Tibial nerve (tissue), 4 donors: Measurements from ENCODE around the gene CHSY3. TPM values are rescaled to one million over a fixed set of nuclear protein-coding genes. Genes with fewer than 3 reads are reported as not detected.

ENCODE experiments used
- DNase-seq, 2 donors: peaks; one replicate each; pipeline ENCODE4 v3.0.0-alpha.2; 2019; ENCODE audit warnings: low spot score in 2 of 2
- H3K27ac ChIP-seq, 4 donors: fragments of 200-600 bp; sonication (generic) in 3 of 4; one replicate each; pipeline ENCODE4 v1.5.1; 2017 to 2019; ENCODE audit warnings: mild to moderate bottlenecking in 1 of 4
- H3K27me3 ChIP-seq, 2 donors: fragments of 200-600 bp; sonication (generic) in 1 of 2; one replicate each; pipeline versions ENCODE4 v1.5.1 to v1.6.0; 2017 to 2019
- H3K36me3 ChIP-seq, 3 donors: fragments of 200-600 bp; sonication (generic); one replicate each; pipeline ENCODE4 v1.5.1; 2018 to 2019
- H3K4me1 ChIP-seq, 4 donors: fragments of 200-600 bp; sonication (generic) in 3 of 4; one replicate each; pipeline ENCODE4 v1.5.1; 2017 to 2019
- H3K4me3 ChIP-seq, 4 donors: fragments of 200-600 bp; sonication (generic) in 3 of 4; one replicate each; pipeline ENCODE4 v1.5.1; 2017 to 2019; ENCODE audit warnings: mild to moderate bottlenecking in 1 of 4, moderate library complexity in 1 of 4
- H3K9me3 ChIP-seq, 4 donors: fragments of 200-600 bp; sonication (generic) in 3 of 4; one replicate each; pipeline ENCODE4 v1.5.1; 2017 to 2019
- EP300 ChIP-seq, 2 donors: sonication (generic); formaldehyde crosslinking; IDR thresholded peaks; one replicate each; pipeline ENCODE4 v1.6.1; 2017; ENCODE audit warnings: antibody characterized with exemption in 2 of 2, mild to moderate bottlenecking in 1 of 2
- POLR2A ChIP-seq, 2 donors: fragments of 450-650 bp; IDR thresholded peaks; one replicate each; pipeline ENCODE4 v1.6.1; 2017; ENCODE audit warnings: antibody characterized with exemption in 2 of 2, mild to moderate bottlenecking in 2 of 2, moderate library complexity in 2 of 2
- WGBS, 2 donors: methylation state at CpG; one replicate each; pipeline ENCODE4 v1.1.5; 2018; 5-methylcytosine and 5-hydroxymethylcytosine counted together
- total RNA-seq, 4 donors: library from RNA; depleted of rRNA; stranded (reverse); fragments of >200 nt; gene quantifications; one replicate each; pipeline ENCODE4 v1.1.0, GENCODE V29; 2016
- TF ChIP-seq, protein P1 (sequence below), 5 experiments: fragments of 200-600 bp in 3 of 5; fragments of 450-650 bp in 2 of 5; sonication (generic) in 3 of 5; IDR thresholded peaks; one replicate each; pipeline ENCODE4 v1.5.1; 2016 to 2019; ENCODE audit warnings: antibody characterized with exemption in 5 of 5, mild to moderate bottlenecking in 3 of 5, moderate library complexity in 2 of 5

Gene CHSY3
- total RNA-seq, 4 donors from 2014 or later: 3.6 to 11.2 (median 6.2) TPM

GRCh38 chr5:129915415-129915814, 11.2 kb downstream of the CHSY3 start:
- no peak for DNase-seq
- Histone ChIP-seq H3K9me3 (no peaks in the 10 kb centered on the region), H3K4me1 (no peaks in the 10 kb centered on the region), H3K36me3 (no peaks in the 10 kb centered on the region), H3K27me3 (no peaks in the 10 kb centered on the region), H3K27ac (no peak overlapping the region), H3K4me3 (no peak overlapping the region)
- WGBS, 2 donors: 92 to 94% methylated on average over 2 of the region's 2 CpGs
- TF ChIP-seq EP300 (IDR thresholded peaks at IDR 0.05) (no peak), POLR2A (IDR thresholded peaks at IDR 0.05) (no peak)
- TF ChIP-seq, protein P1, sequence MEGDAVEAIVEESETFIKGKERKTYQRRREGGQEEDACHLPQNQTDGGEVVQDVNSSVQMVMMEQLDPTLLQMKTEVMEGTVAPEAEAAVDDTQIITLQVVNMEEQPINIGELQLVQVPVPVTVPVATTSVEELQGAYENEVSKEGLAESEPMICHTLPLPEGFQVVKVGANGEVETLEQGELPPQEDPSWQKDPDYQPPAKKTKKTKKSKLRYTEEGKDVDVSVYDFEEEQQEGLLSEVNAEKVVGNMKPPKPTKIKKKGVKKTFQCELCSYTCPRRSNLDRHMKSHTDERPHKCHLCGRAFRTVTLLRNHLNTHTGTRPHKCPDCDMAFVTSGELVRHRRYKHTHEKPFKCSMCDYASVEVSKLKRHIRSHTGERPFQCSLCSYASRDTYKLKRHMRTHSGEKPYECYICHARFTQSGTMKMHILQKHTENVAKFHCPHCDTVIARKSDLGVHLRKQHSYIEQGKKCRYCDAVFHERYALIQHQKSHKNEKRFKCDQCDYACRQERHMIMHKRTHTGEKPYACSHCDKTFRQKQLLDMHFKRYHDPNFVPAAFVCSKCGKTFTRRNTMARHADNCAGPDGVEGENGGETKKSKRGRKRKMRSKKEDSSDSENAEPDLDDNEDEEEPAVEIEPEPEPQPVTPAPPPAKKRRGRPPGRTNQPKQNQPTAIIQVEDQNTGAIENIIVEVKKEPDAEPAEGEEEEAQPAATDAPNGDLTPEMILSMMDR (IDR thresholded peaks at IDR 0.05): no peak

- TF ChIP-seq EP300 (IDR thresholded peaks at IDR 0.05) (no peak), POLR2A (IDR thresholded peaks at IDR 0.05) (no peak)
- TF ChIP-seq, protein P1 (IDR thresholded peaks at IDR 0.05): no peak
- H3K36me3 ChIP-seq: peaks cover 0 to 4% (median 0%) of the 10 kb centered on the region in 3 donors
- no peaks in the 10 kb centered on the region for H3K27me3 ChIP-seq
- H3K9me3 ChIP-seq: no peaks in the 10 kb centered on the region
- H3K27ac ChIP-seq: no peak overlapping the region
- DNase-seq: no peak
- 24 to 34% methylated on average over 1 of the region's 1 CpG for WGBS, 2 donors
- H3K4me1 ChIP-seq: no peaks in the 10 kb centered on the region
- H3K4me3 ChIP-seq: no peak overlapping the region
Measured at GRCh38 chr5:129917224-129917623, 13.0 kb downstream of the CHSY3 start.

GRCh38 chr5:129921204-129921603, 16.9 kb downstream of the CHSY3 start:
- DNase-seq: no peak
- WGBS, 2 donors: 94 to 97% methylated on average over 4 of the region's 4 CpGs
- TF ChIP-seq, protein P1 (IDR thresholded peaks at IDR 0.05): no peak
- TF ChIP-seq EP300 (IDR thresholded peaks at IDR 0.05): no peak
- TF ChIP-seq POLR2A (IDR thresholded peaks at IDR 0.05): no peak
- Histone ChIP-seq H3K36me3 (peaks cover 0 to 4% (median 0%) of the 10 kb centered on the region in 3 donors), H3K4me3 (no peak overlapping the region), H3K9me3 (no peaks in the 10 kb centered on the region), H3K27ac (no peak overlapping the region), H3K4me1 (no peaks in the 10 kb centered on the region), H3K27me3 (no peaks in the 10 kb centered on the region)

DNA sequence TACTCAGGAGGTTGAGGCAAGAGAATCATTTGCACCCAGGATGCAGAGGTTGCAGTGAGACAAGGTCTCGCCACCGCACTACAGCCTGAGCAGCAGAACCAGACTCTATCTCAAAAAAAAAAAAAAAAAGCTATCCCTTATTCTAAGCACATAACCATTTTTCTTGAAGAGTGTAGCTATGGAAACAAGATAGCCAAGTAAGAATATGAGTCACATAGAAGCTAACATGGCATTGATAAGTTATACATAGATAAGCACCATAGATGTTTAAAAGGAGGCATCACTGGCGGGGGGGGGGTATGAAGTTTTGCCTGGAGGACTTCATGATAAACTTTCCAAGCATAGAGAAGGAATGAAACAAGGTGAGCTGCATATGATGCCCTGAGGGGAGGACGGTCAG, 26.0 kb downstream of the CHSY3 start:
- no peaks in the 10 kb centered on the region for H3K36me3 ChIP-seq
- H3K4me3 ChIP-seq: no peak overlapping the region
- H3K27ac ChIP-seq: no peak overlapping the region
- DNase-seq: no peak
- no peaks in the 10 kb centered on the region for H3K9me3 ChIP-seq
- whole genome bisulfite sequencing, 2 donors: 71 to 98% methylated on average over 3 to 4 of the region's 4 CpGs
- H3K27me3 ChIP-seq: no peaks in the 10 kb centered on the region
- TF ChIP-seq EP300 (IDR thresholded peaks at IDR 0.05) (no peak), POLR2A (IDR thresholded peaks at IDR 0.05) (no peak)
- TF ChIP-seq, protein P1 (IDR thresholded peaks at IDR 0.05): no peak
- no peaks in the 10 kb centered on the region for H3K4me1 ChIP-seq

DNA sequence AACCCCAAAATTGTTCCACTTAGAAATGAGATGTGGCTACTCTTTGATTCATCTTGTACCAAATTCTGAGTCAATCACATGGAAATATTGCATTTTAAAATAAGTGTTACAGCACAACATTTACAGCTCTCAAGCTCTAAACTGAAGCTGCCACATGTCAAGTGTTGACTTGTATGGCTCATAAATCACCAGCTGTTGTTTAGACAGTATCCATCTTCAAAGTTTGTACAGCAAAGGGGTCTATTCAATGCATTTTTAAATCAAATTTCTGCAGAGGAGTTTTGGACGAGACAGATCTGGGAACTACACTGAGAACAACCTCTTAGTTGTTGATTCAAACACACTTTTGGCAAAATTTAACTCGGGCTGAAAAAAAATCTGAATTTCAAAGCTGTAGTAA, 31.4 kb downstream of the CHSY3 start:
- H3K27me3 ChIP-seq: no peaks in the 10 kb centered on the region
- H3K27ac ChIP-seq: no peak overlapping the region
- no peak for DNase-seq
- peaks cover 0 to 12% (median 0%) of the 10 kb centered on the region in 3 donors for H3K36me3 ChIP-seq
- H3K9me3 ChIP-seq: peaks cover 0 to 19% (median 4%) of the 10 kb centered on the region in 4 donors
- TF ChIP-seq, protein P1 (IDR thresholded peaks at IDR 0.05): no peak
- TF ChIP-seq POLR2A (IDR thresholded peaks at IDR 0.05) (no peak), EP300 (IDR thresholded peaks at IDR 0.05) (no peak)
- H3K4me1 ChIP-seq: no peaks in the 10 kb centered on the region
- no peak overlapping the region for H3K4me3 ChIP-seq
- WGBS, 2 donors: 68 to 70% methylated on average over 2 of the region's 2 CpGs
